ENCODE results near the gene ANO4.
"Not testable (repeated sequence)": the region's sequence is repeated elsewhere in the genome, so short reads cannot be mapped to it uniquely, and the experiment has no call there.

Gene ANO4

GRCh38 chr12:101077791-101078528 is 283.4 kb downstream of the ANO4 start:
- no peak overlapping the region for H3K4me3 ChIP-seq (ENCODE audit: low read depth, low read length)
- TF ChIP-seq CTCF (IDR thresholded peaks at IDR 0.05; ENCODE audit: low read depth, low read length) = no peak
- in situ Hi-C loops (cut with HindIII; ENCODE audit: low sequenced_read_pairs) = no loop called here
- no peak for DNase-seq (ENCODE audit: low read depth, low spot score)

GRCh38 chr12:101078536-101079285 is 284.1 kb downstream of the ANO4 start:
- no peak for DNase-seq (ENCODE audit: low read depth, low spot score)
- no peak for TF ChIP-seq CTCF (IDR thresholded peaks at IDR 0.05; ENCODE audit: low read depth, low read length)
- no peak overlapping the region for H3K4me3 ChIP-seq (ENCODE audit: low read depth, low read length)
- in situ Hi-C loops (cut with HindIII; ENCODE audit: low sequenced_read_pairs) = no loop called here

GRCh38 chr12:101082706-101083105 is 288.1 kb downstream of the ANO4 start:
- no peak for TF ChIP-seq CTCF (IDR thresholded peaks at IDR 0.05; ENCODE audit: low read depth, low read length)
- H3K4me3 ChIP-seq (ENCODE audit: low read depth, low read length) = no peak overlapping the region
- in situ Hi-C loops (cut with HindIII; ENCODE audit: low sequenced_read_pairs) = no loop called here
- DNase-seq (ENCODE audit: low read depth, low spot score) = no peak

- H3K4me3 ChIP-seq (ENCODE audit: low read depth, low read length) = no peak overlapping the region
These were observed 292.0 kb downstream of the ANO4 start for GRCh38 chr12:101086490-101087135.

GRCh38 chr12:101087920-101088319 is 293.3 kb downstream of the ANO4 start:
- in situ Hi-C loops (cut with HindIII; ENCODE audit: low sequenced_read_pairs) = no loop called here
- no peak for TF ChIP-seq CTCF (IDR thresholded peaks at IDR 0.05; ENCODE audit: low read depth, low read length)
- DNase-seq (ENCODE audit: low read depth, low spot score) = no peak
- H3K4me3 ChIP-seq (ENCODE audit: low read depth, low read length) = no peak overlapping the region

More at GRCh38 chr12:101086490-101087135, 292.0 kb downstream of the ANO4 start:
- in situ Hi-C loops (cut with HindIII; ENCODE audit: low sequenced_read_pairs) = no loop called here
- peak; percentile 35 for DNase-seq (ENCODE audit: low read depth, low spot score)
- no peak for TF ChIP-seq CTCF (IDR thresholded peaks at IDR 0.05; ENCODE audit: low read depth, low read length)

- no peak for TF ChIP-seq CTCF (IDR thresholded peaks at IDR 0.05; ENCODE audit: low read depth, low read length)
- DNase-seq (ENCODE audit: low read depth, low spot score) = no peak
- H3K4me3 ChIP-seq (ENCODE audit: low read depth, low read length) = no peak overlapping the region
- in situ Hi-C loops (cut with HindIII; ENCODE audit: low sequenced_read_pairs) = no loop called here
These were observed 294.7 kb downstream of the ANO4 start for GRCh38 chr12:101089271-101089670.

GRCh38 chr12:101090222-101090621 is 295.6 kb downstream of the ANO4 start:
- in situ Hi-C loops (cut with HindIII; ENCODE audit: low sequenced_read_pairs); DNase-seq (ENCODE audit: low read depth, low spot score); H3K4me3 ChIP-seq (ENCODE audit: low read depth, low read length): not testable (repeated sequence)
